NOMO-1 (cell line): Measurements from ENCODE around the gene SLC17A5.
"Not testable (repeated sequence)": the region's sequence is repeated elsewhere in the genome, so short reads cannot be mapped to it uniquely, and the experiment has no call there.

Source experiments
- DNase-seq, 2 experiments: peaks; one replicate each; lab custom pipeline; 2025; ENCODE audit not compliant: unreplicated experiment in 2 of 2; lab: John Stamatoyannopoulos, UW

Gene SLC17A5

GRCh38 chr6:73569121-73569520, 84.7 kb downstream of the SLC17A5 start:
- DNase-seq, result peak in 1 of 2 experiments; percentile 7

- peak; percentile 83 to 87 for DNase-seq
Observed at GRCh38 chr6:73566954-73567591, 86.7 kb downstream of the SLC17A5 start.

GRCh38 chr6:73566486-73566871, 87.3 kb downstream of the SLC17A5 start:
- not testable (repeated sequence) for DNase-seq

GRCh38 chr6:73565767-73566485, 87.9 kb downstream of the SLC17A5 start:
- DNase-seq, result no peak

- no peak for DNase-seq
Observed at GRCh38 chr6:73564578-73565345, 89.0 kb downstream of the SLC17A5 start.

- DNase-seq, result no peak
Observed at GRCh38 chr6:73562558-73562957, 91.2 kb downstream of the SLC17A5 start.

- peak; percentile 6 to 63 for DNase-seq
Observed at GRCh38 chr6:73560853-73561407, 92.9 kb downstream of the SLC17A5 start.

GRCh38 chr6:73560182-73560732, 93.5 kb downstream of the SLC17A5 start:
- no peak for DNase-seq

- DNase-seq, result not testable (repeated sequence)
Observed at GRCh38 chr6:73559399-73559794, 94.4 kb downstream of the SLC17A5 start.

GRCh38 chr6:73558624-73559398, 95.0 kb downstream of the SLC17A5 start:
- DNase-seq, result no peak

- no peak for DNase-seq
Observed at GRCh38 chr6:73556836-73557235, 97.0 kb downstream of the SLC17A5 start.

GRCh38 chr6:73555380-73555949, 98.3 kb downstream of the SLC17A5 start:
- not testable (repeated sequence) for DNase-seq

GRCh38 chr6:73551115-73551514, 102.7 kb downstream of the SLC17A5 start:
- not testable (repeated sequence) for DNase-seq

- no peak for DNase-seq
Observed at GRCh38 chr6:73548458-73549446, 105.0 kb downstream of the SLC17A5 start.

- no peak for DNase-seq
Observed at GRCh38 chr6:73547036-73547435, 106.8 kb downstream of the SLC17A5 start.
